ENCODE results near the gene FN3K. TPM values are rescaled to one million over a fixed set of nuclear protein-coding genes. Genes with fewer than 3 reads are reported as not detected.
A peak's percentile ranks its signal among the peaks of the same experiment; 100 is the strongest.

FN3K gene
- total RNA-seq, 1 experiment from 2014 or later: 28.3 TPM

GRCh38 chr17:82753201-82753464 lies 17.7 kb downstream of the FN3K start:
- Histone ChIP-seq H3K14ac (ENCODE audit: insufficient read depth, low read length) (no peak overlapping the region), H3K4me2 (ENCODE audit: insufficient read depth, insufficient read length, low read length) (peak overlapping the region; percentile 88), H3K9me3 (ENCODE audit: control insufficient read depth, low read depth, low read length) (no peaks in the 10 kb centered on the region), H3K56ac (ENCODE audit: insufficient read length, low read depth, low read length) (no peak overlapping the region), H3K23me2 (ENCODE audit: insufficient read length, low read depth, low read length, poor library complexity, severe bottlenecking) (peaks cover 14% of the 10 kb centered on the region), H3K23ac (ENCODE audit: insufficient read length, low read depth, low read length) (no peak overlapping the region), H2AK5ac (ENCODE audit: insufficient read length, low read length) (no peak overlapping the region), H4K20me1 (ENCODE audit: control insufficient read depth, insufficient read depth, insufficient read length) (no peaks in the 10 kb centered on the region), H2BK5ac (ENCODE audit: insufficient read length, low read length) (no peak overlapping the region), H4K8ac (replicated peaks; ENCODE audit: insufficient read length, low read depth, low read length) (no peak overlapping the region), H3K4me1 (ENCODE audit: insufficient read depth, low read length) (peaks cover 11% of the 10 kb centered on the region; the same call in 1 of the 2 replicates), H3K27ac (ENCODE audit: insufficient read length, low read depth, low read length) (no peak overlapping the region), H2BK20ac (ENCODE audit: low read depth, low read length, poor library complexity, severe bottlenecking) (no peak overlapping the region), H3K18ac (ENCODE audit: insufficient read length, low read depth, low read length) (no peak overlapping the region), H4K5ac (ENCODE audit: insufficient read length, low read depth, low read length) (no peak overlapping the region), H4K91ac (ENCODE audit: insufficient read length, low read depth, low read length) (no peak overlapping the region), H3K4ac (ENCODE audit: low read depth, low read length) (no peak overlapping the region), H3K9ac (ENCODE audit: extremely low read depth, insufficient read length, low read length) (no peak overlapping the region), H3K79me2 (ENCODE audit: insufficient read depth, low read length) (peaks cover 7% of the 10 kb centered on the region; the same call in 1 of the 2 replicates), H3K79me1 (ENCODE audit: insufficient read depth, low read depth, low read length, poor library complexity, severe bottlenecking) (peaks cover 2% of the 10 kb centered on the region), H2BK120ac (ENCODE audit: low read depth, low read length, poor library complexity, severe bottlenecking) (no peak overlapping the region), H3T11ph (ENCODE audit: low read length) (no peak overlapping the region), H2BK12ac (ENCODE audit: insufficient read length, low read depth, low read length) (no peak overlapping the region), H3K27me3 (ENCODE audit: insufficient read depth, low read length) (peaks cover 4% of the 10 kb centered on the region; the same call in 1 of the 2 replicates), H2BK15ac (ENCODE audit: low read depth, low read length) (no peak overlapping the region), H2AFZ (ENCODE audit: low read length) (no peak overlapping the region)
- no peaks in the 10 kb centered on the region; a peak in 1 of 5 replicates for H3K9me3 Mint-ChIP-seq
- peaks cover 17% of the 10 kb centered on the region for H3K27me3 Mint-ChIP-seq (ENCODE audit: low read depth)
- peak overlapping the region; percentile 86 to 95 for H3K4me3 Mint-ChIP-seq
- H3K27ac Mint-ChIP-seq: no peak overlapping the region
- WGBS (ENCODE audit: extremely low coverage, insufficient read length, low lambda C conversion rate): no CpG with 5 or more reads among the region's 8 CpGs
- peaks cover 41 to 50% of the 10 kb centered on the region in 2 experiments for H3K4me1 Mint-ChIP-seq
- no peak for DNase-seq
- H3K36me3 Mint-ChIP-seq (ENCODE audit: insufficient read depth in 1 of 3, low read depth in 3 of 3): peaks cover 7 to 25% (median 16%) of the 10 kb centered on the region in 3 experiments; a peak in 6 of 7 replicates
- TF ChIP-seq CTCF (conservative IDR thresholded peaks at IDR 0.05): no peak

Measured in H9 (cell line).